ENCODE data around the gene ARHGEF28. TPM values are rescaled to one million over a fixed set of nuclear protein-coding genes. Genes with fewer than 3 reads are reported as not detected.
A peak's percentile ranks its signal among the peaks of the same experiment; 100 is the strongest.

ARHGEF28 gene
- total RNA-seq, 4 donors from 2014 or later = 16.9 to 29.7 (median 25.7) TPM

DNA sequence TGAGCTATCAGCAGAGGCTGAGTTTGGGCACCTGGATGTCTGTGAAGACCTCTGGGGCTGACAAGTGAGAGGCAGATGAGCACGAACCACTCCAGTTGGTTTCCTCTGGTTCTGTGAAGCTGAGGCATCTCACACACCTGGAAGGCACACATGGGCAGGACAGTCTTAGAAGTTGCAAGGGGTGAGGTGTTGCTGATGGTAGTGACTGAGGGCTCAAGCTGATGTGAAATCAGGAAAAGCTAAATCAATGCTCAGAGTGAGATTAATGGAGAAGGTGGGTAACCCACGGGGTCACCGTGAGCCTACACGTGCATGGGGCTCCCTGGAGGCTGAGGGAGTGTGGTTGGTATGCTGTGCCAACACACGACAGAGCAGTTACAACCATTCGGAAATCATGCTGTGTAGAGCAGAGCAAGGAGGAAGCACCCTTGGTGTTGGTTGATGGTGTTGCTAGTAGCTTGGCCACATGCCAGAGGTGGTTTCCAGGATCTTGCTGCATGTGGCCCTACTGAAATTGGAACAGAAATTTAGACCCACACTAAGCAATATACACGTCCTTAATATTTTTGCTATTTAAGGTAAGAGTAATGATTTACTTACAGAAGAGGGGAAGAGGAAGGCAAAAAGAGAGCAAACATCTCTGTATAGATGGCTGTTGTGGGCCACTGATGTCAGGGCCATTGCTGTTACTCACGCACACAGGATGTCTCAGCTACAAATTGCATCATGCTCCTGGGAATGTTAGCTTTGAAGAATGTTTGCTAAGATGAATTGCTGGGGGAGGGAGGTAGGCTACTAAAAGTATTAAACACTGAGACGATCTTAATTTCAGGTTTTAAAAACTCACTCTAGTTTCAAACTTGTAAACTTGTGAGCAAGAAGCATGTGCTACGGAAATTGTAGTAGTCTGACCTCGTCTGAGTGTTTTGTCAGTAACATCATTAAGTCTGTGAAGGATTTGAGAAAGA is 170.5 kb downstream of the ARHGEF28 start:
- Histone ChIP-seq H3K36me3 (no peaks in the 10 kb centered on the region), H3K9me3 (no peaks in the 10 kb centered on the region)
- WGBS, 2 donors (ENCODE audit: low coverage in 1 of 2) = 28 to 30% methylated on average over 10 of the region's 11 CpGs

DNA sequence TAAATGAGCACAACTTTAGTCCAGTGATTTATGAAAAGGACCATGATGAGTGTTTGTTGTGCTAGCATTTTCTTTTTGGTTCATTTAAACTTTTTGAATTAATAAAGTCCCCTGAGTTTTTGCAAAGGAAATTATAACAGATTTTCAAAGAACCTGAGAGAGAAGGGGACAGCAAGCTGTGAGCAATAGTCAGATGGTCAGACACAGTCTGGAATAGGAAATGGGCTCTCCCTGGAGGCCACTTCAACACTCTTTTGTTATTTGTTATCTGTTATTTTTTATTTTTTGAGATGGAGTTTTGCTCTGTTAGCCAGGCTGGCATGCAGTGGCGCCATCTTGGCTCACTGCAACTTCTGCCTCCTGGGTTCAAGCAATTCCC is 171.1 kb downstream of the ARHGEF28 start:
- Histone ChIP-seq H3K9me3 (no peaks in the 10 kb centered on the region), H3K4me1 (peaks cover 0 to 11% (median 5%) of the 10 kb centered on the region in 3 donors), H3K4me3 (no peak overlapping the region), H3K27me3 (no peaks in the 10 kb centered on the region), H3K36me3 (no peaks in the 10 kb centered on the region), H3K27ac (no peak overlapping the region)
- no peak for ATAC-seq
- WGBS, 2 donors (ENCODE audit: low coverage in 1 of 2) = 100% methylated on average over 1 of the region's 1 CpG
- TF ChIP-seq, protein P1, sequence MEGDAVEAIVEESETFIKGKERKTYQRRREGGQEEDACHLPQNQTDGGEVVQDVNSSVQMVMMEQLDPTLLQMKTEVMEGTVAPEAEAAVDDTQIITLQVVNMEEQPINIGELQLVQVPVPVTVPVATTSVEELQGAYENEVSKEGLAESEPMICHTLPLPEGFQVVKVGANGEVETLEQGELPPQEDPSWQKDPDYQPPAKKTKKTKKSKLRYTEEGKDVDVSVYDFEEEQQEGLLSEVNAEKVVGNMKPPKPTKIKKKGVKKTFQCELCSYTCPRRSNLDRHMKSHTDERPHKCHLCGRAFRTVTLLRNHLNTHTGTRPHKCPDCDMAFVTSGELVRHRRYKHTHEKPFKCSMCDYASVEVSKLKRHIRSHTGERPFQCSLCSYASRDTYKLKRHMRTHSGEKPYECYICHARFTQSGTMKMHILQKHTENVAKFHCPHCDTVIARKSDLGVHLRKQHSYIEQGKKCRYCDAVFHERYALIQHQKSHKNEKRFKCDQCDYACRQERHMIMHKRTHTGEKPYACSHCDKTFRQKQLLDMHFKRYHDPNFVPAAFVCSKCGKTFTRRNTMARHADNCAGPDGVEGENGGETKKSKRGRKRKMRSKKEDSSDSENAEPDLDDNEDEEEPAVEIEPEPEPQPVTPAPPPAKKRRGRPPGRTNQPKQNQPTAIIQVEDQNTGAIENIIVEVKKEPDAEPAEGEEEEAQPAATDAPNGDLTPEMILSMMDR (IDR thresholded peaks at IDR 0.05) = no peak
- TF ChIP-seq EP300 (IDR thresholded peaks at IDR 0.05) (no peak), POLR2A (IDR thresholded peaks at IDR 0.05) (no peak), POLR2AphosphoS5 (IDR thresholded peaks at IDR 0.05) (no peak)

More for the DNA sequence above, 170.5 kb downstream of the ARHGEF28 start:
- Histone ChIP-seq H3K27ac (peak overlapping the region in 3 of 4 donors; percentile 8 to 24 (median 13)), H3K27me3 (no peaks in the 10 kb centered on the region), H3K4me1 (peaks cover 0 to 11% (median 5%) of the 10 kb centered on the region in 3 donors), H3K4me3 (no peak overlapping the region)
- no peak for TF ChIP-seq POLR2A (IDR thresholded peaks at IDR 0.05)
- peak; percentile 38 for TF ChIP-seq POLR2AphosphoS5 (IDR thresholded peaks at IDR 0.05)
- peak; percentile 49 for ATAC-seq

DNA sequence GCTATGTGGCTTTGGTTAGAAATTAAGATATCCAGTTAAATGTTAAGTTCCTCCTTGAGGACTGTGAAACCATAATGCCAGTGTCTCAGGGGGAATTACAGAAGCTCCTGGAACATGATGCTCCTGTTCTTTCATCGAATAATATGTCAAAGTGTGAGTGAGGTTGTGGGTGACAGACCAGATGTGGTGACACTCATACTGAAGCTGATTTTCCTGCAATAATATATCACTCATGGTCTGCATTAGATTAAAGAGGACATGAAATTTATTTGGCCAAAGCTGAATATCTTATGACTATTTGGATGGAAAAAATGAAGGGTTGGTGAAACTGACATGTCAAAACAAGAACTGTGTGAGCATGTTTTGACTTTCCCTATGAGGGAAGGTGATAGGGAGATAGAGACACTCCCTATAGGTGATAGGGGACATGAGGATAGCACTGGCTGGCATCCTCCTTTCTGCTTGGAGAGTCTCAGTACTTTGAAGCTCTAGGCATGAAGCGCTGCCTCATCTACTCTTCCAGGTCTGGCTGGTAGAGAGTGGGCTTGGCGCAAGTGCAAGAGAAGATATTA is 173.5 kb downstream of the ARHGEF28 start:
- peaks cover 0 to 11% (median 5%) of the 10 kb centered on the region in 3 donors for H3K4me1 ChIP-seq
- no peak overlapping the region for H3K27ac ChIP-seq
- H3K4me3 ChIP-seq = no peak overlapping the region
- no peaks in the 10 kb centered on the region for H3K36me3 ChIP-seq
- H3K9me3 ChIP-seq = no peaks in the 10 kb centered on the region
- no peak for ATAC-seq
- 95 to 100% methylated on average over 2 to 3 of the region's 3 CpGs for WGBS, 2 donors (ENCODE audit: low coverage in 1 of 2)
- TF ChIP-seq POLR2A (IDR thresholded peaks at IDR 0.05) = no peak
- TF ChIP-seq POLR2AphosphoS5 (IDR thresholded peaks at IDR 0.05) = no peak
- TF ChIP-seq, protein P1 (IDR thresholded peaks at IDR 0.05) = no peak
- no peak for TF ChIP-seq EP300 (IDR thresholded peaks at IDR 0.05)
- H3K27me3 ChIP-seq = no peaks in the 10 kb centered on the region

DNA sequence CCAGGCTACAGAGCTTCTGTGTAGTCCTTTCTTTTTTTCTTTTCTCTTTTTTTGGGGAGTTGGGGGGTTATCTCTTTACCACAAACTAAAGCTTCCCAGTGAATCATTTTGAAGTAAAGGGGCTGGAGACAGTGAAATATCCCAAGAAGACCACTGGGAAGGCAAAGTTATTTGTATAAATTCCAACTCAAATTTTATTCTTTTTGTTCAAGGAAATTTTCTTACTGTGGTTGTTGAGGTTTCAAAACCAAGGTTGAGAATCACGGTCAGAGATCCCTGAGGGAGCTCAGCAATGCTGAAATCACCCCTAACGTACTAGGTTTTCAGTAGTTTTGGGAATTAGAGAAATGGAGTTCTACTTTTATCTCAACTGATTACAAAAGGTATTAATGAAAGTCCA is 175.7 kb downstream of the ARHGEF28 start:
- Histone ChIP-seq H3K4me1 (peaks cover 0 to 4% (median under 1%) of the 10 kb centered on the region in 3 donors), H3K27ac (no peak overlapping the region), H3K36me3 (no peaks in the 10 kb centered on the region), H3K27me3 (no peaks in the 10 kb centered on the region), H3K4me3 (no peak overlapping the region), H3K9me3 (no peaks in the 10 kb centered on the region)
- 78% methylated on average over 2 of the region's 2 CpGs; no CpG with 5 or more reads in 1 of the 2 donors for WGBS, 2 donors (ENCODE audit: low coverage in 1 of 2)
- TF ChIP-seq EP300 (IDR thresholded peaks at IDR 0.05) (no peak), POLR2AphosphoS5 (IDR thresholded peaks at IDR 0.05) (no peak), POLR2A (IDR thresholded peaks at IDR 0.05) (no peak)
- TF ChIP-seq, protein P1 (IDR thresholded peaks at IDR 0.05) = no peak
- no peak for ATAC-seq

DNA sequence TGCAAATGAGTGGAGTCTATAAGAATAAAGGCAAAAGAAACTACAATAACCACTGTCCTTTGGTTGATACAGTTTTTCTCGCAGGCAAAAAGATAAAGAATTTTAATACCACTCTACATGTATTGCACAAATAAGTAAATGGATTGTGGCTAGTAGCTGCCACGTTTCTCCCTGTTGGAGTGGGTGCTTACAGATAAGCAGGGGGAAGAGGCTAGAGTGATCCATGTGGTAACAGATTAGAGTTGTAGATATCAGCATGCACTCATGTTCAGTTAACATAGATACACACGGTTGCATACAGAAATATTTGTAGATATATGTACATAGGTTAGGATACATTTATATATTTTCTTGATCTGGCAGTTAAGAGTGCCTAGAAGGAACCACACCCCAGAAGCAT is 179.5 kb downstream of the ARHGEF28 start:
- H3K36me3 ChIP-seq = no peaks in the 10 kb centered on the region
- WGBS, 2 donors (ENCODE audit: low coverage in 1 of 2) = 68 to 72% methylated on average over 3 of the region's 3 CpGs
- H3K4me3 ChIP-seq = no peak overlapping the region
- no peaks in the 10 kb centered on the region for H3K27me3 ChIP-seq
- no peak for TF ChIP-seq POLR2A (IDR thresholded peaks at IDR 0.05)
- no peak for ATAC-seq
- no peak overlapping the region for H3K27ac ChIP-seq
- no peaks in the 10 kb centered on the region for H3K4me1 ChIP-seq
- no peaks in the 10 kb centered on the region for H3K9me3 ChIP-seq
